Esophagus muscularis mucosa (tissue), 4 donors: Measurements from ENCODE around the gene FBXL4. TPM values are rescaled to one million over a fixed set of nuclear protein-coding genes. Genes with fewer than 3 reads are reported as not detected.

Source experiments
- DNase-seq: peaks from one replicate; pipeline ENCODE4 v3.0.0-alpha.2; 2017; ENCODE audit errors: extremely low spot score
- H3K27ac ChIP-seq, 4 donors: fragments of 200-600 bp; sonication (generic); replicated peaks in 1 of 4; 1 replicate in 3 of 4; 2 replicates in 1 of 4; pipeline ENCODE4 v1.5.1; 2016 to 2019; ENCODE audit warnings: mild to moderate bottlenecking in 1 of 4
- H3K27me3 ChIP-seq, 4 donors: fragments of 200-600 bp; sonication (generic); one replicate each; pipeline versions ENCODE4 v1.5.1 to v1.6.0; 2016 to 2019
- H3K36me3 ChIP-seq, 4 donors: fragments of 200-600 bp; sonication (generic); one replicate each; pipeline ENCODE4 v1.5.1; 2016 to 2019
- H3K4me1 ChIP-seq, 4 donors: fragments of 200-600 bp; sonication (generic); one replicate each; pipeline ENCODE4 v1.5.1; 2016 to 2019
- H3K4me3 ChIP-seq, 4 donors: fragments of 200-600 bp; sonication (generic); 1 replicate in 2 of 4; 2 replicates in 2 of 4; pipeline ENCODE4 v1.5.1; 2016 to 2019; ENCODE audit warnings: mild to moderate bottlenecking in 4 of 4, moderate library complexity in 1 of 4
- H3K9me3 ChIP-seq, 4 donors: fragments of 200-600 bp; sonication (generic); 1 replicate in 3 of 4; 2 replicates in 1 of 4; pipeline ENCODE4 v1.5.1; 2016 to 2019
- EP300 ChIP-seq: sonication (generic); formaldehyde crosslinking; IDR thresholded peaks from one replicate; pipeline ENCODE4 v1.6.1; 2017; ENCODE audit warnings: antibody characterized with exemption
- POLR2A ChIP-seq: fragments of 450-650 bp; IDR thresholded peaks from one replicate; pipeline ENCODE4 v1.6.1; 2017; ENCODE audit warnings: antibody characterized with exemption, moderate library complexity, mild to moderate bottlenecking, low read depth
- POLR2AphosphoS5 ChIP-seq, 2 donors: sonication (generic); formaldehyde crosslinking; IDR thresholded peaks; one replicate each; pipeline ENCODE4 v1.6.1; 2017; ENCODE audit warnings: antibody characterized with exemption in 2 of 2
- WGBS: methylation state at CpG from one replicate; pipeline ENCODE4 v1.1.5; 2018; 5-methylcytosine and 5-hydroxymethylcytosine counted together
- intact Hi-C: fragments of 100-400 bp; cut with DNase I; formaldehyde crosslinking; loops from one replicate; pipeline ENCODE4 v1.15.1; 2023
- total RNA-seq, 4 donors: library from RNA; depleted of rRNA; stranded (reverse); fragments of >200 nt; gene quantifications; one replicate each; pipeline versions ENCODE4 v1.1.0 to v1.2.1, GENCODE V29; 2016
- TF ChIP-seq, protein P1 (sequence below), 3 experiments: fragments of 200-600 bp in 2 of 3; fragments of 450-650 bp in 1 of 3; sonication (generic) in 2 of 3; IDR thresholded peaks; one replicate each; pipeline ENCODE4 v1.5.1; 2017 to 2019; ENCODE audit warnings: antibody characterized with exemption in 3 of 3, mild to moderate bottlenecking in 2 of 3, moderate library complexity in 1 of 3

FBXL4 gene
- total RNA-seq, 4 donors from 2014 or later: 11.8 to 17.8 (median 15.6) TPM

- no peaks in the 10 kb centered on the region for H3K36me3 ChIP-seq
- intact Hi-C loops: no loop called here
- 6% methylated on average over 33 of the region's 44 CpGs for WGBS
- peak overlapping the region in 3 of 4 donors; percentile 2 to 35 (median 24) for H3K4me3 ChIP-seq
- H3K4me1 ChIP-seq: peaks cover 37 to 55% (median 47%) of the 10 kb centered on the region in 4 donors
- no peaks in the 10 kb centered on the region for H3K9me3 ChIP-seq
- peaks cover 0 to 97% (median 90%) of the 10 kb centered on the region in 4 donors for H3K27me3 ChIP-seq
- no peak for DNase-seq
- no peak for TF ChIP-seq POLR2A
- no peak for TF ChIP-seq EP300
- no peak for TF ChIP-seq POLR2AphosphoS5 (IDR thresholded peaks at IDR 0.05)
- TF ChIP-seq, protein P1, sequence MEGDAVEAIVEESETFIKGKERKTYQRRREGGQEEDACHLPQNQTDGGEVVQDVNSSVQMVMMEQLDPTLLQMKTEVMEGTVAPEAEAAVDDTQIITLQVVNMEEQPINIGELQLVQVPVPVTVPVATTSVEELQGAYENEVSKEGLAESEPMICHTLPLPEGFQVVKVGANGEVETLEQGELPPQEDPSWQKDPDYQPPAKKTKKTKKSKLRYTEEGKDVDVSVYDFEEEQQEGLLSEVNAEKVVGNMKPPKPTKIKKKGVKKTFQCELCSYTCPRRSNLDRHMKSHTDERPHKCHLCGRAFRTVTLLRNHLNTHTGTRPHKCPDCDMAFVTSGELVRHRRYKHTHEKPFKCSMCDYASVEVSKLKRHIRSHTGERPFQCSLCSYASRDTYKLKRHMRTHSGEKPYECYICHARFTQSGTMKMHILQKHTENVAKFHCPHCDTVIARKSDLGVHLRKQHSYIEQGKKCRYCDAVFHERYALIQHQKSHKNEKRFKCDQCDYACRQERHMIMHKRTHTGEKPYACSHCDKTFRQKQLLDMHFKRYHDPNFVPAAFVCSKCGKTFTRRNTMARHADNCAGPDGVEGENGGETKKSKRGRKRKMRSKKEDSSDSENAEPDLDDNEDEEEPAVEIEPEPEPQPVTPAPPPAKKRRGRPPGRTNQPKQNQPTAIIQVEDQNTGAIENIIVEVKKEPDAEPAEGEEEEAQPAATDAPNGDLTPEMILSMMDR (IDR thresholded peaks at IDR 0.05): no peak
- H3K27ac ChIP-seq: no peak overlapping the region
Measured at GRCh38 chr6:98827295-98828159, 120.2 kb downstream of the FBXL4 start.

GRCh38 chr6:98825600-98826230 is 122.0 kb downstream of the FBXL4 start:
- no peak for DNase-seq
- 12% methylated on average over 17 of the region's 19 CpGs for WGBS
- H3K27ac ChIP-seq: no peak overlapping the region
- intact Hi-C loops: no loop called here
- peaks cover 20 to 37% (median 30%) of the 10 kb centered on the region in 4 donors for H3K4me1 ChIP-seq
- TF ChIP-seq EP300: no peak
- no peak for TF ChIP-seq POLR2A
- TF ChIP-seq POLR2AphosphoS5 (IDR thresholded peaks at IDR 0.05): no peak
- TF ChIP-seq, protein P1 (IDR thresholded peaks at IDR 0.05): no peak
- H3K9me3 ChIP-seq: no peaks in the 10 kb centered on the region
- peaks cover 0 to 97% (median 73%) of the 10 kb centered on the region in 4 donors for H3K27me3 ChIP-seq
- no peaks in the 10 kb centered on the region for H3K36me3 ChIP-seq
- no peak overlapping the region for H3K4me3 ChIP-seq

DNA sequence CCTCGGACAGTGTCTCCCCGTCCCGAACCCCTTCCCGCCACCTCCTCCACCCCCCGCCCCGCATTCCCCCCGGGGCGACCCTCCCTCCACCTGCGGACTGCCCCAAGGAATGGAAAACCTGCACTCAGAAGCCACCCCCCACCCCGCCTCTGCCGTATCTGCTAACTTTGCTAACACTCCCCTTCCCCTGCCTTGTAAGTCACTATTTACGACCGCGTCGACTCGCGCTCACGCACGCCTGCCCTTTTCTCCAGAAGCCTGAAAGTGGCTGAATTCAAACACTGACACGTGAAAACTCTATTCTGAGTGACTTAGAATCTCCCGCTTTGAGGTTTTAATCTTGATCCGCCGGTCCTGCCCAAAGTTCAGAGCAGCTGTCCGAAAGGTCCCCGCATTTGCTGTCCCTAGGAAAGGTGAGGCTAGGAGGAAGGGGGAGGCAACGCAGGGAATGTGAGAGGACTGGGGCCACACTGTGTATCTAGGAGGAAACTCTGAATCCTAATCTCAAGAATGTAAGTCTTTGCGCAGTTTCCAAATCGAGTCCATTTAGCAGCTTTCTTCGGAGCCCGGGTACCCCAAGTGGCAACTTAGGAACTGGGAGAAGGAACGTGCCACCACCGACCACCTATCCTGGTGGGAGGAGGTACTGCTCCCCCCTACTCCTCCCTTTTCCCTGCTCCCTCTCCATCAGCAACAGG is 122.7 kb downstream of the FBXL4 start:
- H3K27me3 ChIP-seq: peaks cover 0 to 94% (median 67%) of the 10 kb centered on the region in 4 donors

DNA sequence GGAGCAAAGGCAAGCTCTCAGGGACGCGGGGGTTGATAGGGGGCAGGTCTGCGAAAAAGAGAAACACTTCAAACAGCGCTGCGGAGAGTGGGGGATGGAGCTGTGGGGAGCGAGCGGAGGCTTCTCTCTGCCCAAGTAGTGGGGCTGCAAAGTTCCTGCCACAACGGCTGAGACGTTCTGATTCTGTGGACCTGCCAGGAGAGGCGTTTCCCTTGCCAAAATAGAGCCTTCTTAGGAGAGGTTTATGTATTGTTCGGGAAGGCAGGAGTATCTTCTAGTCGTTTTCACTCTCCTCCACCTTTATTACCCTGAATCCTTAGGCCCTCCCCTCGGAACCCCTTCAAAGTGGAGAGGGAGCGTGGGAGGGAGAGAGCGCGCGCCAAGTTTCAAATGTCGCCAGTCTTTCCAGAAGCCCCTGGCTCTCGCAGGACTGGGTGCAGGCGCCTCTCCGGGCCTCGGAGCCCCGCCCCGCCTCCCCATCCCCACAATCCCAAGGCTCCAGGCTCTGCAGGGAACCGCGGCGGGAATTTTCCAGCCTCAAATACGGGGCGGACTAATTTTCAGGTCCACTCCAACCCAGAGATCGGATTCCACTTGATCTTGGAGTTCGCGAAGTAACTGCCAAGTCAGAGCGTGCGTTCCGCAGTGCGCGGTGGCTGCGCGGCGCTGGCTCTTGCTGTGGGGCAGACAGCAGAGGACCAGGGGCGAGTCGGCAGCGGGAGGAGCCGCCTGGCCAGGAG is 123.4 kb downstream of the FBXL4 start:
- no peaks in the 10 kb centered on the region for H3K9me3 ChIP-seq
- intact Hi-C loops: no loop called here
- H3K36me3 ChIP-seq: no peaks in the 10 kb centered on the region
- no peak overlapping the region for H3K27ac ChIP-seq
- under 1% methylated on average over 29 of the region's 44 CpGs for WGBS
- H3K27me3 ChIP-seq: peaks cover 0 to 94% (median 60%) of the 10 kb centered on the region in 4 donors
- no peak for DNase-seq
- no peak for TF ChIP-seq EP300
- TF ChIP-seq, protein P1 (IDR thresholded peaks at IDR 0.05): no peak
- no peak for TF ChIP-seq POLR2AphosphoS5 (IDR thresholded peaks at IDR 0.05)
- TF ChIP-seq POLR2A: no peak
- H3K4me1 ChIP-seq: peaks cover 20 to 37% (median 30%) of the 10 kb centered on the region in 4 donors
- H3K4me3 ChIP-seq: peak overlapping the region in 3 of 4 donors; percentile 10 to 29 (median 12)

More for the DNA sequence above, 122.7 kb downstream of the FBXL4 start:
- intact Hi-C loops: no loop called here
- H3K4me1 ChIP-seq: peaks cover 20 to 37% (median 30%) of the 10 kb centered on the region in 4 donors
- H3K36me3 ChIP-seq: no peaks in the 10 kb centered on the region
- TF ChIP-seq EP300 (no peak), POLR2A (no peak), POLR2AphosphoS5 (IDR thresholded peaks at IDR 0.05) (no peak)
- TF ChIP-seq, protein P1 (IDR thresholded peaks at IDR 0.05): no peak
- DNase-seq: no peak
- no peaks in the 10 kb centered on the region for H3K9me3 ChIP-seq
- H3K4me3 ChIP-seq: peak overlapping the region in 3 of 4 donors; percentile 10 to 29 (median 12)
- 8% methylated on average over 23 of the region's 32 CpGs for WGBS
- H3K27ac ChIP-seq: no peak overlapping the region
